HEK293 (cell line): ENCODE measurements around the gene PAMR1.

Experiments used
- CTCF ChIA-PET: fragments of 350-600 bp; formaldehyde crosslinking; extraction: SDS; loops from one replicate; lab custom pipeline; 2021; ENCODE audit warnings: antibody characterized with exemption; lab: Yijun Ruan, JAX
- POLR2A ChIA-PET: fragments of 300-600 bp; formaldehyde crosslinking; extraction: SDS; loops from one replicate; lab custom pipeline; 2020; ENCODE audit warnings: antibody characterized with exemption, inconsistent platforms; lab: Yijun Ruan, JAX
- H3K27ac ChIP-seq: fragments of 200-500 bp; sonication (Bioruptor generic); 2 replicates; pipeline ENCODE4 v1.5.1; 2014; ENCODE audit warnings: low read depth, low read length, control low read depth, inconsistent platforms; ENCODE audit errors: extremely low read depth
- H3K36me3 ChIP-seq, 2 experiments: fragments of 200-500 bp in 1 of 2; sonication (Bioruptor generic) in 1 of 2; 1 replicate in 1 of 2; 2 replicates in 1 of 2; pipeline ENCODE4 v1.5.1; 2014 to 2017; ENCODE audit warnings: inconsistent platforms in 2 of 2, low read length in 2 of 2; ENCODE audit not compliant: control insufficient read depth in 2 of 2, insufficient read depth in 1 of 2
- H3K4me1 ChIP-seq: fragments of 200-500 bp; sonication (Bioruptor generic); 2 replicates; pipeline ENCODE4 v1.5.1; 2014; ENCODE audit warnings: mild to moderate bottlenecking, low read length, inconsistent platforms; ENCODE audit not compliant: control insufficient read depth, insufficient read depth
- H3K4me3 ChIP-seq: 2 replicates; pipeline ENCODE4 v1.5.1; 2011; ENCODE audit warnings: low read depth, mild to moderate bottlenecking, control low read depth, low read length, moderate library complexity
- H3K9me3 ChIP-seq: fragments of 200-500 bp; sonication (Bioruptor generic); 2 replicates; pipeline ENCODE4 v1.5.1; 2014; ENCODE audit warnings: low read depth, low read length, inconsistent platforms; ENCODE audit not compliant: control insufficient read depth, insufficient read depth
- BCL11B ChIP-seq: fragments of 450-650 bp; formaldehyde crosslinking; IDR thresholded peaks from 2 replicates; pipeline ENCODE4 v1.5.1; 2016; ENCODE audit warnings: low read depth, missing biosample characterization, missing genetic modification characterization
- INSM2 ChIP-seq: fragments of 450-650 bp; formaldehyde crosslinking; IDR thresholded peaks from 2 replicates; pipeline ENCODE4 v1.5.1; 2016; ENCODE audit warnings: missing biosample characterization, missing genetic modification characterization
- KLF1 ChIP-seq: fragments of 450-650 bp; formaldehyde crosslinking; IDR thresholded peaks from 2 replicates; pipeline ENCODE4 v1.5.1; 2016; ENCODE audit warnings: missing biosample characterization, missing genetic modification characterization
- MZF1 ChIP-seq: fragments of 450-650 bp; formaldehyde crosslinking; IDR thresholded peaks from 2 replicates; pipeline ENCODE4 v1.5.1; 2017; ENCODE audit warnings: missing biosample characterization, missing genetic modification characterization, borderline replicate concordance
- RBAK ChIP-seq: fragments of 450-650 bp; formaldehyde crosslinking; IDR thresholded peaks from 2 replicates; pipeline ENCODE4 v1.5.1; 2016; ENCODE audit warnings: missing biosample characterization, missing genetic modification characterization
- TRIM28 ChIP-seq: IDR thresholded peaks from 2 replicates; pipeline ENCODE4 v1.6.1; 2011; ENCODE audit warnings: low read length, control low read depth, borderline replicate concordance
- ZBTB1 ChIP-seq: fragments of 450-650 bp; formaldehyde crosslinking; IDR thresholded peaks from 2 replicates; pipeline ENCODE4 v1.5.1; 2016; ENCODE audit warnings: missing biosample characterization, missing genetic modification characterization
- ZBTB10 ChIP-seq: fragments of 450-650 bp; formaldehyde crosslinking; IDR thresholded peaks from 2 replicates; pipeline ENCODE4 v1.5.1; 2016; ENCODE audit warnings: missing biosample characterization, missing genetic modification characterization
- ZBTB17 ChIP-seq: fragments of 450-650 bp; formaldehyde crosslinking; IDR thresholded peaks from 2 replicates; pipeline ENCODE4 v1.5.1; 2016; ENCODE audit warnings: missing biosample characterization, missing genetic modification characterization
- ZBTB49 ChIP-seq: fragments of 450-650 bp; formaldehyde crosslinking; IDR thresholded peaks from 2 replicates; pipeline ENCODE4 v1.5.1; 2016; ENCODE audit warnings: missing biosample characterization, missing genetic modification characterization, low read depth
- ZEB2 ChIP-seq: fragments of 450-650 bp; formaldehyde crosslinking; IDR thresholded peaks from 2 replicates; pipeline ENCODE4 v1.5.1; 2016; ENCODE audit warnings: missing biosample characterization, missing genetic modification characterization
- ZFP3 ChIP-seq: fragments of 450-650 bp; formaldehyde crosslinking; IDR thresholded peaks from 2 replicates; pipeline ENCODE4 v1.5.1; 2016; ENCODE audit warnings: low read depth, missing biosample characterization, missing genetic modification characterization
- ZFP69B ChIP-seq: fragments of 450-650 bp; formaldehyde crosslinking; IDR thresholded peaks from 2 replicates; pipeline ENCODE4 v1.5.1; 2016; ENCODE audit warnings: missing biosample characterization, missing genetic modification characterization
- ZNF114 ChIP-seq: fragments of 450-650 bp; formaldehyde crosslinking; IDR thresholded peaks from 2 replicates; pipeline ENCODE4 v1.5.0; 2017; ENCODE audit warnings: missing biosample characterization, missing genetic modification characterization
- ZNF121 ChIP-seq: fragments of 450-650 bp; formaldehyde crosslinking; IDR thresholded peaks from 2 replicates; pipeline ENCODE4 v1.5.1; 2016; ENCODE audit warnings: missing biosample characterization, missing genetic modification characterization
- ZNF140 ChIP-seq: fragments of 450-650 bp; formaldehyde crosslinking; IDR thresholded peaks from 2 replicates; pipeline ENCODE4 v1.5.1; 2016; ENCODE audit warnings: missing biosample characterization, missing genetic modification characterization
- ZNF211 ChIP-seq: fragments of 450-650 bp; formaldehyde crosslinking; IDR thresholded peaks from 2 replicates; pipeline ENCODE4 v1.5.1; 2016; ENCODE audit warnings: low read depth, missing biosample characterization, missing genetic modification characterization
- ZNF416 ChIP-seq: fragments of 450-650 bp; formaldehyde crosslinking; IDR thresholded peaks from 2 replicates; pipeline ENCODE4 v1.5.1; 2016; ENCODE audit warnings: missing biosample characterization, missing genetic modification characterization
- ZNF423 ChIP-seq: fragments of 450-650 bp; formaldehyde crosslinking; IDR thresholded peaks from 2 replicates; pipeline ENCODE4 v1.5.1; 2016; ENCODE audit warnings: missing biosample characterization, missing genetic modification characterization
- ZNF529 ChIP-seq: fragments of 450-650 bp; formaldehyde crosslinking; IDR thresholded peaks from 2 replicates; pipeline ENCODE4 v1.5.1; 2017; ENCODE audit warnings: missing genetic modification characterization, missing biosample characterization; ENCODE audit not compliant: insufficient replicate concordance
- ZNF707 ChIP-seq: fragments of 450-650 bp; formaldehyde crosslinking; IDR thresholded peaks from 2 replicates; pipeline ENCODE4 v1.5.1; 2016; ENCODE audit warnings: missing biosample characterization, missing genetic modification characterization
- ZNF785 ChIP-seq: fragments of 450-650 bp; formaldehyde crosslinking; IDR thresholded peaks from 2 replicates; pipeline ENCODE4 v1.5.1; 2016; ENCODE audit warnings: missing biosample characterization, missing genetic modification characterization
- ZSCAN30 ChIP-seq: fragments of 450-650 bp; IDR thresholded peaks from 2 replicates; pipeline ENCODE4 v1.5.1; 2018; ENCODE audit warnings: missing biosample characterization, mild to moderate bottlenecking, missing genetic modification characterization, moderate library complexity

PAMR1 gene

GRCh38 chr11:35426351-35426750, 99.1 kb downstream of the PAMR1 start:
- H3K4me3 ChIP-seq = no peak overlapping the region
- CTCF ChIA-PET = no interaction called here
- POLR2A ChIA-PET = interaction anchor here (0.6 kb wide), 1 partner anchor 762 kb away, joined by 6 read pairs; no protein-coding TSS in a partner anchor
- H3K36me3 ChIP-seq = no peaks in the 10 kb centered on the region
- no peaks in the 10 kb centered on the region; the same call in 1 of the 2 replicates for H3K4me1 ChIP-seq
- TF ChIP-seq ZNF140 (tag by site-specific recombination) = no peak
- no peak for TF ChIP-seq ZEB2
- no peak for TF ChIP-seq ZSCAN30 (tag by site-specific recombination)
- no peak for TF ChIP-seq BCL11B (tag by site-specific recombination)
- no peak for TF ChIP-seq RBAK
- TF ChIP-seq ZNF211 (tag by site-specific recombination) = no peak
- TF ChIP-seq ZNF416 (tag by site-specific recombination) = no peak
- no peaks in the 10 kb centered on the region for H3K9me3 ChIP-seq
- H3K27ac ChIP-seq = no peak overlapping the region

GRCh38 chr11:35425603-35426212, 99.7 kb downstream of the PAMR1 start:
- CTCF ChIA-PET = interaction anchor here (0.7 kb wide), 1 partner anchor 351 kb away, joined by 3 read pairs; no protein-coding TSS in a partner anchor
- Histone ChIP-seq H3K4me3 (no peak overlapping the region), H3K27ac (no peak overlapping the region), H3K4me1 (no peaks in the 10 kb centered on the region; the same call in 1 of the 2 replicates), H3K36me3 (no peaks in the 10 kb centered on the region), H3K9me3 (no peaks in the 10 kb centered on the region)
- POLR2A ChIA-PET = interaction anchor here (0.6 kb wide), 1 partner anchor 763 kb away, joined by 6 read pairs; no protein-coding TSS in a partner anchor
- TF ChIP-seq ZBTB49 (no peak), ZFP69B (tag by site-specific recombination) (no peak), BCL11B (tag by site-specific recombination) (no peak), ZBTB10 (tag by site-specific recombination) (no peak), KLF1 (no peak), MZF1 (tag by site-specific recombination) (no peak), ZFP3 (tag by site-specific recombination) (no peak), ZNF121 (tag by site-specific recombination) (no peak), ZNF707 (no peak)

GRCh38 chr11:35424157-35424940, 101.1 kb downstream of the PAMR1 start:
- POLR2A ChIA-PET = no interaction called here
- H3K4me3 ChIP-seq = no peak overlapping the region

More at GRCh38 chr11:35424157-35424940, 101.1 kb downstream of the PAMR1 start:
- no peaks in the 10 kb centered on the region; the same call in 1 of the 2 replicates for H3K4me1 ChIP-seq
- no peaks in the 10 kb centered on the region for H3K36me3 ChIP-seq
- no peak overlapping the region for H3K27ac ChIP-seq
- H3K9me3 ChIP-seq = no peaks in the 10 kb centered on the region
- TF ChIP-seq ZNF114 (tag by site-specific recombination) (no peak), INSM2 (tag by site-specific recombination) (no peak), TRIM28 (no peak), ZBTB1 (tag by site-specific recombination) (no peak), ZNF423 (tag by site-specific recombination) (no peak), ZNF529 (tag by site-specific recombination) (no peak), ZNF785 (tag by site-specific recombination) (no peak), ZBTB17 (tag by site-specific recombination) (no peak)
- CTCF ChIA-PET = interaction anchor here (0.7 to 1.1 kb wide), 2 partner anchors 12 to 19 kb away, joined by 3 to 4 read pairs; no protein-coding TSS in a partner anchor
